HG03175 (cell line): ENCODE data around the gene SPEG.
A peak's percentile ranks its signal among the peaks of the same experiment; 100 is the strongest.

ENCODE experiments used
- ATAC-seq: cut with Tn5 transposase; IDR thresholded peaks from one replicate; pipeline ENCODE4 v1.9.1; 2021; ENCODE audit warnings: mild to moderate bottlenecking, moderate library complexity; ENCODE audit not compliant: unreplicated experiment

Gene SPEG

GRCh38 chr2:219475697-219476651 is 41.3 kb downstream of the SPEG start:
- peak; percentile 58 for ATAC-seq

- ATAC-seq: no peak
These were observed 42.1 kb downstream of the SPEG start for GRCh38 chr2:219476652-219477151.

GRCh38 chr2:219477179-219477578 is 42.5 kb downstream of the SPEG start:
- no peak for ATAC-seq

- ATAC-seq: no peak
These were observed 43.2 kb downstream of the SPEG start for GRCh38 chr2:219477815-219478214.

GRCh38 chr2:219478916-219479315 is 44.3 kb downstream of the SPEG start:
- ATAC-seq: no peak

- ATAC-seq: no peak
These were observed 45.4 kb downstream of the SPEG start for GRCh38 chr2:219480004-219480403.

- no peak for ATAC-seq
These were observed 48.2 kb downstream of the SPEG start for GRCh38 chr2:219482674-219483405.

- no peak for ATAC-seq
These were observed 49.1 kb downstream of the SPEG start for GRCh38 chr2:219483451-219484342.

GRCh38 chr2:219484343-219485200 is 49.9 kb downstream of the SPEG start:
- ATAC-seq: no peak

GRCh38 chr2:219485201-219485580 is 50.5 kb downstream of the SPEG start:
- no peak for ATAC-seq

- no peak for ATAC-seq
These were observed 51.8 kb downstream of the SPEG start for GRCh38 chr2:219486380-219486959.

GRCh38 chr2:219488149-219488843 is 53.7 kb downstream of the SPEG start:
- ATAC-seq: no peak

- no peak for ATAC-seq
These were observed 54.2 kb downstream of the SPEG start for GRCh38 chr2:219488844-219489194.

GRCh38 chr2:219489315-219489714 is 54.7 kb downstream of the SPEG start:
- no peak for ATAC-seq

GRCh38 chr2:219490186-219490585 is 55.5 kb downstream of the SPEG start:
- no peak for ATAC-seq

GRCh38 chr2:219490600-219491130 is 56.0 kb downstream of the SPEG start:
- no peak for ATAC-seq

GRCh38 chr2:219491278-219491963 is 56.8 kb downstream of the SPEG start:
- no peak for ATAC-seq

GRCh38 chr2:219492575-219492974 is 57.9 kb downstream of the SPEG start:
- no peak for ATAC-seq
